Stimulated activated CD4-positive, alpha-beta T cell treated with anti-CD3 and anti-CD28 coated beads, Interleukin-4, amount 100 ng/mL, for 48 hours (primary cell): ENCODE data around the gene PPP2R3C.
"Not testable (repeated sequence)": the region's sequence is repeated elsewhere in the genome, so short reads cannot be mapped to it uniquely, and the experiment has no call there.

Experiments used
- DNase-seq, 2 donors: peaks; one replicate each; pipeline ENCODE4 v3.0.0-alpha.2; 2020; ENCODE audit warnings: low read depth in 2 of 2

The PPP2R3C gene

GRCh38 chr14:35121887-35122695 is at the start of gene PPP2R3C, which contains the start of gene PRORP:
Gene PPP2R3C (minus strand): TSS chr14:35121990. CDS start chr14:35121959, 31 bp downstream.
Gene PRORP (plus strand): TSS chr14:35122552. CDS start chr14:35123246, 694 bp downstream.
- peak; percentile 74 to 87 for DNase-seq

DNA sequence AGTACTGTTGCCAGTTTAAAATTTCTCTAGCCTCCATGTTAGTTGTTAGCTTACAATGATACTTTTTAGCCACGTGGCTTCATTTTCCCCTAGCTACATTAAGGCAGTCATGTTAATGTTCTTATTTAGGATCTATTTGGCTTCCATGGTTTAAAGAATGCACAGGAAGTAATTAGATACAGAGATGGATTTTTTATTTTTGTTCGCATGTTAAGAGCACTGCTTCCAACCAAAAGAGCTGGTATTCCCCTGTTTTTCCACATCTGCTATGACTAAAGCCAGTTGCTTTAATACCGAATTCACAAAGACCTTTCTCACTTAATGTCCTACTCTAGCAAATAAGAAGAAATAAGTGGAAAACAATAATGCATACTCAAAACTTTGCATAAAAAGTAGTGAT is 45.7 kb upstream of the PPP2R3C start:
- no peak for DNase-seq

GRCh38 chr14:35164849-35165248 is 43.1 kb upstream of the PPP2R3C start:
- DNase-seq = no peak

- DNase-seq = no peak
Measured at GRCh38 chr14:35163384-35163783, 41.6 kb upstream of the PPP2R3C start.

DNA sequence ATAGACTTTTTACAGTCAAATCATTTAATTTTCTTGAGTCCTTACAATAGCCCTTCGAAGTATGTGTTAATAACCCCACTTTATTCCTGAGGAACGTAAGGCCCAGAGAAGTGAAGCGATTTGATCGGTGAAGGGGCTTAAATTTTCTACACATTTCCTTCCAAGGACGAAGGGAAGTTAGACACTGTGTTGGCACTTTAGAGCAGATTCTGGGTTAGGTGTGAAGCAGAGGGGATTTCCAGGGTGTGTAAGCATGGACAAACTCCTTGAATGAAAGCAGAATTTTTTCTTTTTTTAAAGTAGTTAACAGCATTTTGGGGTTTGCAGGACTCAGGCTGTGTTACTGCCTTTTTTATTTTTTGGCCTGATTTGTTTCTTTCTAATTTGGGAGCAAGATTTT is 39.4 kb upstream of the PPP2R3C start:
- DNase-seq = peak in 1 of 2 donors; percentile 7

DNA sequence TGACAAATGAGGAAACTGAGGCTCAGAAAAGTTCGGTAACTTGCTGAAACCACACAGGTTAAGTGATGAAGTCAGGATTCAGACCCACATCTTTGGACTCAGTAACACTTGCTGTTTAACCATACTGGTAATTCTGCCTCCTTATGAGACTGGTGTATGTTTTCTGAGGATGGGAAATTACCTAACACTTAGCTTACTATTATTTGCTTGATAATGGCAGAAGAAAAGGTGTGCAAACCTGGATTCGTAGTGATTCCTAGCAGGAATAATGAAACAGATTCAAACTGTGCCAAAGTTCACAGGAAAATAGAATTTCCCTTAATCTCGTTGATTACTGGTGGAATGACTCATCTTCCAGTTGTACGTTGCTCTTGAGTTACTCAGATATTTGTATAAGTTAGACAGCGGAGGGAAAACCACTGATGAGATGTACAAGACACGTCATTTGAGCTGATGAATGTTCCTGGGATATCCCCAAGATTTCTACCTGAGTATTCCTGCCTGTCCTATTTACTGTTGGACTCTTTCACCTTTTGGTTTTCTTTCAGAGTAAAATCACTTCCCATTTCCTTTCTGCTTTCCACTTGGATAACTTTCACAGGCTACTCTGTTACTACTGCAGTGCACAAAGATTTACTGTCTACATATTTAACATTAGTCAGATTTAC is 38.1 kb upstream of the PPP2R3C start:
- no peak for DNase-seq

- DNase-seq = no peak
Measured at GRCh38 chr14:35158951-35159653, 37.3 kb upstream of the PPP2R3C start.

GRCh38 chr14:35158491-35158890 is 36.7 kb upstream of the PPP2R3C start:
- DNase-seq = no peak

DNA sequence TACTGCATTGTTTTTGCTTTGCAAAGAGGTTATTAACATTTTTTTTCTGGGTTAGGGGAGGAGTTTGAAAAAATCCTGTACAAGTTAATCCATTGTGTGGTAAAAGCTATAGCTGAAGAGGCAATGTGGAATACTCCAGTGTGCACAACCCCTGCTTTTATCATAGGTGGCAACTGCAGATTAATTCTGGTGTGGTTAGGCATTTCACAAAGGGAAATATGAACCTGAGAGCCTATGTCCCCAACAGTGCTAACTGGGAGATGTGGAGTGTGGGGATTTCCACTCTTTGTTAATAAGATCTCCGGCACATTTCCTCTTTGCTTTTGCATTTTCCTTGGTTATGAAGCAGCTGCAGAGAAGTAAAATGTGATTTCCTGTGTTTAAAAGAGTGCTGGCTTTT is 34.2 kb upstream of the PPP2R3C start:
- no peak for DNase-seq

GRCh38 chr14:35154016-35154415 is 32.2 kb upstream of the PPP2R3C start:
- DNase-seq = no peak

DNA sequence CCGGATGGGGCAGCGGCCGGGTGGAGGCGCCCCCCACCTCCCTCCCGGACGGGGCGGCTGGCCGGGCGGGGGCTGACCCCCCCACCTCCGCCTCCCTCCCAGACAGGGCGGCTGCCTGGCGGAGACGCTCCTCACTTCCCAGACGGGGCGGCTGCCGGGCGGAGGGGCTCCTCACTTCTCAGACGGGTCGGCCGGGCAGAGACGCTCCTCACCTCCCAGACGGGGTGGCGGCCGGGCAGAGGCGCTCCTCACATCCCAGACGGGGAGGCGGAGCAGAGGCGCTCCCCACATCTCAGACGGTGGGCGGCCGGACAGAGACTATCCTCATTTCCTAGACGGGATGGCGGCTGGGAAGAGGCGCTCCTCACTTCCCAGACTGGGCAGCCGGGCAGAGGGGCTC is 30.7 kb upstream of the PPP2R3C start:
- DNase-seq = not testable (repeated sequence)

DNA sequence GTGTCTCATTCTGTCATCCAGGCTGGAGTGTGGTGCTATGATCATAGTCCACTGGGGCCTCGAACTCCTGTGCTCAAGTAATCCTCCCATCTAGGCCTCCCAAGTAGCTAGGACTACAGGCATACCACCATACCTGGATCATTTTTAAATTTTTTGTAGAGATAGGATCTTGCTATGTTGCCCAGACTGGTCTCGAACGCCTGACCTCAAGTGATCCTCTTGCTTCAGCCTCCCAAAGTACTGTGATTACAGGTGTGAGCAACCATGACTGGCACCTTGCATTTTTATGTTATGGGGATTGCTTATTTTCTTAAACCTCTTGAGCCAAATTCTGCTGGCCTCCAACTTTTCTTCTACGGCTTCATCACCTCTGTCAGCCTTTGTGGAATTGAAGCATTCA is 27.4 kb upstream of the PPP2R3C start:
- DNase-seq = no peak

GRCh38 chr14:35147711-35148110 is 25.9 kb upstream of the PPP2R3C start:
- DNase-seq = no peak

GRCh38 chr14:35147186-35147585 is 25.4 kb upstream of the PPP2R3C start:
- DNase-seq = no peak

DNA sequence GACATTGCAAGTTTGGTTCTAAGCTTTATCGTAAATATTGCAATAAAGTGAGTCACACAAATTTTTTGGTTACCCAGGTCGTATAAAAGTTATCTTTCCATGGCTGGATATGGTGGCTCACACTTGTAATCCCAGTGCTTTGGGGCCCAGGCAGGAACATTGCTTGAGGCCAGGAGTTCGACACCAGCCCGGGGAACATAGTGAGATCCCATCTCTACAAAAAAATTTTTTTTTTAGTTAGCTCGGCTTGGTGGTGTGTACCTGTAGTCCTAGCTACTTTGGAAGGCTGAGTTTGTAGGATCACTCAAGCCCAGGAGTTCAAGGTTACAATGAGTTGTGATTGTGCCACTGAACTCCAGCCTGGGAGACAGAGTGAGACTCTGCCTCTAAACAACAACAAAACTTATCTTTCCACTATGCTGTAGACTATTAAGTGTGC is 24.9 kb upstream of the PPP2R3C start:
- DNase-seq = no peak

DNA sequence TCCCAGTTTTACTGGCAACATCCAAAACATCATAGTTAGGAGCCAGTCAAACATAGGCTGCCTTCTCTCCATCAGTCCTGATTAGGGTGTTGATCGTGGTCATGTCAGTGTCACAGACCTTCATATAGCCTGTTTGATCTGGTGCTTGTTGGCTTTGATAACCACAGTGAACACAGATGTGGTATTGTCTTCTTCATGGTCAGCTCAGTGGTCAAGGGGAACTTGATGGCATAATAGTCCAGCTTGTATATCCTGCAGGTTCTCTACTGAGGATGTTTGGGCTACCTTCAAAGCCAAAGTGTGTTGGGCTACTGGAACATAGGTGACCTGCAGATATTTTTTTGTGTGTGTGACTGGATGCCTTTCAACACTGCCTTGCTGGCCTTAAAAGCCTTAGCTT is 22.2 kb upstream of the PPP2R3C start:
- no peak for DNase-seq

DNA sequence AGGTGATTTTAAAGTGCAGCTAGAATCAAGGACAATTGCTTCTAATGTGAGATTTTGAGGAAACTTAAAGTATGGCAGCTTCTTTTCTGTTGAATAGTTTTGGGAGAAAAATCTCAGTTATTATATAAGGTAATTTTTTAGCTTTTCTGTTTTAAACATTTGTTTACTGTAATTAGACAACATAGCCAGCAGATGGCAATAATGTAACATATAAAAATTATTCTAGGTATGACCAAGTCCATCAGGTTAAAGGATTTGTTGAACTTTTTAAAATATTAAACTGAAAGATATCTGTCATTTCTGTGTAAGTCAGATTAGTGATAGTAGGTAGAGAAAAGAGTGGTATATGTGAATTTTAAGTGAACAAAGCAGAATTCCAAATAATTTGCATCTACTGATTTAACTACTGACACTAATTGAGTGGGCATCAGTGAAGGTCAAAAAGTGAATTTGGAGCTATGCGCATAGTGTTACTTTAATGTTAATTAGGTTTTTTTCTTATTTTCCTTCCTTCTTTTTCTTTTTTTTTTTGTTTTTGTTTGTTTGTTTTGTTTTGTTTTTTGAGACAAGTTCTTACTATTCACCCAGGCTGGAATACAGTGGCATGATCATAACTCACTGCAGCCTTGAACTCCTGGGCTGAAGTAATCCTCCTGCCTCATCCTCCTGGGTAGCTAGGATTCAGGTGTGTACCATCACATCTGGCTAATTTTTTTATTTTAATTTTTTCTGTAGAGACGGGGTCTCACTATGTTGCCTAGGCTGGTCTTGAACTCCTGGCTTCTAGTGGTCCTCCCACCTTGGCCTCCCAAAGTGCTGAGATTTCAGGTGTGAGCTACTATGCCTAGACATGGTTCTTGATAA is 19.2 kb upstream of the PPP2R3C start:
- DNase-seq = no peak

DNA sequence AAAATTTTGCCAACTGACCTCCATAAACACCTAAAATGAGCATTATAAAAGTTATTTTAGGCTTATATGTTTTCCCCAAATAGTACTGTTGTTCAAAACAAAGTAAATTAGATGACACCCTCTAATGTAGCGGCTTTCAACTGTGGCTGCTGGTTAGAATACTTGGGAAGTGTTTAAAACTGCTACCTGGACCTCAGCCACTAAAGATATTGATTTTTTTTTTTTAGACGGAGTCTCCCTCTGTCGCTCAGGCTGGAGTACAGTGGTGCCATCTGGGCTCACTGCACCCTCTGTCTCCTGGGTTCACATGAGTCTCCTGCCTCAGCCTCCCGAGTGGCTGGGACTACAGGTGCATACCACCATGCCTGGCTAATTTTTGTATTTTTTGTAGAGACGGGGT is 16.8 kb upstream of the PPP2R3C start:
- no peak for DNase-seq

DNA sequence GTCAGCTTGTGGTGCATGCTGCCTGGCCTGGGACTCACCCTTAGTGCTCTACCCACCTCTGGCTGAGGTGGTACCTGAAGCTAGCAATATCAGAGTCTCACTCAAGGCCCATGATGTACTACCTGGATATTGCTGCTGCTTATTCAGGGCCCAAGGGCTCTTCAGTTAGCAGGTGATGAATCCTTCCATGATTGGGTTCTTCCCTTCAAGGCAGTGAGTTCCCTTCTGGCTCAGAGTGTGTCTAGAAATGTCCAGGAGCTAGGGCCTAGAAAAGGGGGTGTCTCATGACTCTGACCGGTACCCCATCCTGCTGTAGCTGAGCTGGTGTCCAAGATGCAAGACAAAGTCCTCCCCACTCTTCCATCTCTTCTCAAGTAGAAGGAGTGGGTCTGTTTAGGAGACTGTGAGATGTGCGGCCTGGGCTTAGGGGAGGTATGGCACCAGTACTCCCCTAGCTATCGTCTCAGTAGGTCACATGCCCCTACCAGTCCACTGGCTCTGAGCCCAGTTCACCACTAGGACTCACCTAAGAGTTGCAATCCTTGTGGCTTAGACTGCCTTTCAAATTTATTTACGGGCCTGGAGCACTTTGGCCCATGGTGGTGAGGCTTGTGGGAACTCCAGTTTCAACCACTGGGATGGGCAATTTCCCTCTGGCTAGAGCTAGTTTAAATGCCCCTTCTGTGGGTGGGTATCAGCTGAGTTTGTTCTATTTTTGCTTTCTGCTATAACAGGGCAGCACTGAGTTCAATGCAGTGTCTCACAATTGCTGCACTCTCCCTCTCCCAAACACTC is 12.7 kb upstream of the PPP2R3C start:
- no peak for DNase-seq

DNA sequence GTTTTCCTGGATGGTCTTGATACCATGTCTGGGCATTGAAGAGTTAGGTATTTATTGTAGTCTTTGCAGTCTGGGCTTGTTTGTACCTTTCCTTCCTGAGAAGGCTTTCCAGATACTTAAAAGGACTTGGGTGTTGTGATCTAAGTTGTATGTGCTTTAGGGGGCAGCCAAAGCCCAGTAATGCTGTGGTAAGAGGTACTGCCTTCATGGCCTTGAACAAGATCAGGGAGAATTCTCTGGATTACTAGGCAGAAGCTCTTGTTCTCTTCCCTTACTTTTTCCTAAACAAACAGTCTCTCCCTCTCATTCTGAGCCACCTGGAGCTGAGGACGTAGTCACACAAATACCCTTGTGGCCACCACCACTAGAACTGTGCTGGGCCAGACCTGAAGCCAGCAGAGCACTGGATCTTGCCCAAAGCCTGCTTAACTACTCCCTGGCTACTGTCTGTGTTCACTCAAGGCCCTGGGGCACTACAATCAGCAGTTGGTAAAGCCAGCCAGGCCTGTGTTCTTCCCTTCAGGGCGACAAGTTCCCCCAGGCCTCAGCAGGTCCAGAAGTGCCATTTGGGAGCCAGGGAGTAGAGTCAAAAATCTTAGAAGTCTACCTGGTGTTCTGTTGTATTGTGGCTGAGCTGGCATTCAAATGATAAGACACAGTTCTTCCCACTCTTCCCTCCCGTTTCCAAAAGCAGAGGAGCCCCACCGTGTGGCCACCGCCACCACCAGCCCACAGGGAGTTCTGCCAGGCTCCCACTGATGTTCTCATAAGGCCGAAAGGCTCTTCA is 11.9 kb upstream of the PPP2R3C start:
- no peak for DNase-seq
